ENCODE data around the gene SEMA3E. TPM values are rescaled to one million over a fixed set of nuclear protein-coding genes. Genes with fewer than 3 reads are reported as not detected.

SEMA3E gene
- total RNA-seq, 2 experiments from 2014 or later, result not detected

- no peak for TF ChIP-seq CTCF (IDR thresholded peaks at IDR 0.05)
- intact Hi-C loops (cut with micrococcal nuclease), result no loop called here
- Mint-ChIP-seq H3K27ac (no peak overlapping the region), H3K36me3 (ENCODE audit: low read depth) (no peaks in the 10 kb centered on the region), H3K9me3 (peaks cover 9% of the 10 kb centered on the region), H3K27me3 (no peaks in the 10 kb centered on the region), H3K4me1 (ENCODE audit: low read depth) (no peaks in the 10 kb centered on the region), H3K4me3 (no peak overlapping the region)
- DNase-seq (no peak), ATAC-seq (no peak)
- POLR2A ChIA-PET, result no interaction called here
- CTCF ChIA-PET, result no interaction called here
Observed at GRCh38 chr7:83415840-83416239, 233.1 kb downstream of the SEMA3E start.

GRCh38 chr7:83414947-83415346 lies 234.0 kb downstream of the SEMA3E start:
- Mint-ChIP-seq H3K4me3 (no peak overlapping the region), H3K36me3 (ENCODE audit: low read depth) (no peaks in the 10 kb centered on the region), H3K9me3 (peaks cover 9% of the 10 kb centered on the region), H3K27me3 (no peaks in the 10 kb centered on the region), H3K4me1 (ENCODE audit: low read depth) (no peaks in the 10 kb centered on the region), H3K27ac (no peak overlapping the region)
- no peak for TF ChIP-seq CTCF (IDR thresholded peaks at IDR 0.05)
- ChIA-PET POLR2A (no interaction called here), CTCF (interaction anchor here (1.0 kb wide), 1 partner anchor 14 kb away, joined by 3 read pairs; no protein-coding TSS in a partner anchor)
- ATAC-seq (no peak), DNase-seq (no peak)
- intact Hi-C loops (cut with micrococcal nuclease), result loop anchor here (5.0 kb wide), 1 partner anchor 237 kb away; no protein-coding TSS in a partner anchor

- peaks cover 3% of the 10 kb centered on the region for H3K9me3 Mint-ChIP-seq
- H3K4me3 Mint-ChIP-seq, result no peak overlapping the region
- POLR2A ChIA-PET, result no interaction called here
- intact Hi-C loops (cut with micrococcal nuclease), result loop anchor here (5.0 kb wide), 1 partner anchor 238 kb away; no protein-coding TSS in a partner anchor
- no peak for TF ChIP-seq CTCF (IDR thresholded peaks at IDR 0.05)
- no peaks in the 10 kb centered on the region for H3K4me1 Mint-ChIP-seq (ENCODE audit: low read depth)
- CTCF ChIA-PET, result no interaction called here
- no peak for DNase-seq
- no peak overlapping the region for H3K27ac Mint-ChIP-seq
- no peaks in the 10 kb centered on the region for H3K36me3 Mint-ChIP-seq (ENCODE audit: low read depth)
- H3K27me3 Mint-ChIP-seq, result no peaks in the 10 kb centered on the region
- no peak for ATAC-seq
Observed at GRCh38 chr7:83413831-83414230, 235.1 kb downstream of the SEMA3E start.

- no peaks in the 10 kb centered on the region for H3K4me1 Mint-ChIP-seq (ENCODE audit: low read depth)
- ATAC-seq (no peak), DNase-seq (no peak)
- no peak overlapping the region for H3K4me3 Mint-ChIP-seq
- TF ChIP-seq CTCF (IDR thresholded peaks at IDR 0.05), result no peak
- no peak overlapping the region for H3K27ac Mint-ChIP-seq
- CTCF ChIA-PET, result no interaction called here
- no peaks in the 10 kb centered on the region for H3K27me3 Mint-ChIP-seq
- H3K9me3 Mint-ChIP-seq, result peaks cover 3% of the 10 kb centered on the region
- H3K36me3 Mint-ChIP-seq (ENCODE audit: low read depth), result no peaks in the 10 kb centered on the region
- POLR2A ChIA-PET, result no interaction called here
- intact Hi-C loops (cut with micrococcal nuclease), result loop anchor here (5.0 kb wide), 1 partner anchor 239 kb away; no protein-coding TSS in a partner anchor
Observed at GRCh38 chr7:83413424-83413823, 235.5 kb downstream of the SEMA3E start.

- TF ChIP-seq CTCF (IDR thresholded peaks at IDR 0.05), result peak; percentile 61
- CTCF ChIA-PET, result interaction anchor here (0.9 kb wide), 1 partner anchor 17 kb away, joined by 3 read pairs; no protein-coding TSS in a partner anchor
- Mint-ChIP-seq H3K36me3 (ENCODE audit: low read depth) (no peaks in the 10 kb centered on the region), H3K9me3 (peaks cover 3% of the 10 kb centered on the region), H3K4me3 (no peak overlapping the region), H3K27me3 (no peaks in the 10 kb centered on the region), H3K4me1 (ENCODE audit: low read depth) (no peaks in the 10 kb centered on the region), H3K27ac (no peak overlapping the region)
- DNase-seq (peak; percentile 16), ATAC-seq (no peak)
- intact Hi-C loops (cut with micrococcal nuclease), result loop anchor here (5.0 kb wide), 1 partner anchor 241 kb away; no protein-coding TSS in a partner anchor
- POLR2A ChIA-PET, result no interaction called here
Observed at GRCh38 chr7:83410989-83411591, 237.8 kb downstream of the SEMA3E start.

All from activated CD8-positive, alpha-beta T cell treated with anti-CD3 and anti-CD28 coated beads for 36 hours (primary cell).